NCI-H510A treated with DMSO at 0.1 percent for 48 hours (cell line): Measurements from ENCODE around the gene OTOP2.

Experiments used
- DNase-seq: peaks from one replicate; lab custom pipeline; 2025; lab: John Stamatoyannopoulos, UW

Gene OTOP2

DNA sequence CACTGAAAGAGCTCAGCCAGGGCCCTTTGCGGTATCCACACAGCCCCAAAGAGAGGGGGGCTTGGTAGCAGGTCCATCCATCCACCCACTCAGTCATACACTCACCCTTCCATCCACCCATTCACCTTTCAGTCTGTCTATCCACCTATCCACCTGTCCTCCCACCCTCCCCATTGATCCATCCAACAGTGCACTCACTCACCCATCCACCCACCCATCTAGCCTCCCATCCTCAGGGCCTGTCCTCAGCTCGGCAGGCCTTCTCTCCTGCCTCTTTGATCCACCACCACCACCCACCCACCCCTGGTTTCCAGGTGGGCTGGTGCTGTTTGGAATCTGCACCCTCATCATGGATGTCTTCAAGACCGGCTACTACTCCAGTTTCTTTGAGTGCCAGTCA, 1.2 kb downstream of the OTOP2 start:
- DNase-seq: no peak

DNA sequence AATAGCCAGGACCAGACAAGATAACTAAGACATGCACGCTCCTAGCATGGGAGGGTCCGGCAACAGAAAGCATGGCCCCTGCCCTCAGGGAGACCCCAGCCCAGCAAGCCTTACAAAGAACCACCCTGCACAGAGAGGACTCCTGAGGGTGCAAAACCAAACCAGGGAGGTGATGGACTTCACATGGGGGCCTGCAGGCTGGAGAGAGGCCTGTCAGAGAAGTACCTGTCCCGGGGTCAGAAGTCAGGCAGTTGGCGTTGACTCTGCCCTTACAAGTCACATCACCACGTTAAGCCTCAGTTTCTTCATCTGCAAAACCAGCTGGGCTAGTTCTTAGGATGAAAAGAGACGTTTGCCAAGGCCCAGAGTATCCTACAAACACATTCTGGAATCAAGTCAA, 4.7 kb downstream of the OTOP2 start:
- no peak for DNase-seq

DNA sequence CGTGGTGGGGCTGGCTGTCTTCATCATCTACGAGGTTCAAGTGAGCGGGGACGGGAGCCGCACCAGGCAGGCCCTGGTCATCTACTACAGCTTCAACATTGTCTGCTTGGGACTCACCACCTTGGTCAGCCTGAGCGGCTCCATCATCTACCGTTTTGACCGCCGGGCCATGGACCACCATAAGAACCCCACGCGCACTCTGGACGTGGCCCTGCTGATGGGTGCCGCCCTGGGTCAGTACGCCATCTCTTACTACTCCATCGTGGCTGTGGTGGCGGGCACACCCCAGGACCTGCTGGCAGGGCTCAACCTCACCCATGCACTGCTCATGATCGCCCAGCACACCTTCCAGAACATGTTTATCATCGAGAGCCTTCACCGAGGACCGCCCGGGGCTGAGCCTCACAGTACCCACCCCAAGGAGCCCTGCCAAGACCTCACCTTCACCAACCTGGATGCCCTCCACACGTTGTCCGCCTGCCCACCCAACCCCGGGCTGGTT, 6.5 kb downstream of the OTOP2 start:
- DNase-seq: no peak

DNA sequence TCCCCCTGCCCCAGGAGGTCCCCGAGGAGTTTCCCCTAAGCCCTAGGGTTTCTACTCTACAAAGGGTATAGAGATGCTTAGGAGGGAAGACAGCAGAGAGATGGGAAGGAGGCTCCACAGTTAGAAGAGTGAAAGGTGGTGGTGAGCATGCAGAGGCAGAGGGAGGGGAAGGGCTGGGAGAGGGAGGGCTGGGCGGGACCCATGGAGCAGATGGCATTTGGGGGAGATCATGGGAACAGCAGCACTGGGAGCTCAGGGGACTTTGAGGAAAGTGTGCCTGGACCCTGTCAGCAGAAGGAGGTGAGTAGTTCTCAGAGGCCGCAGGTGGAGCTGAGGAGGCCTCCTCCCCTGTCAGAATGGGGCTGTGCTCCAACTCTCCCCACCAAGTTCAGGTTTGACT, 11.0 kb downstream of the OTOP2 start:
- DNase-seq: no peak

DNA sequence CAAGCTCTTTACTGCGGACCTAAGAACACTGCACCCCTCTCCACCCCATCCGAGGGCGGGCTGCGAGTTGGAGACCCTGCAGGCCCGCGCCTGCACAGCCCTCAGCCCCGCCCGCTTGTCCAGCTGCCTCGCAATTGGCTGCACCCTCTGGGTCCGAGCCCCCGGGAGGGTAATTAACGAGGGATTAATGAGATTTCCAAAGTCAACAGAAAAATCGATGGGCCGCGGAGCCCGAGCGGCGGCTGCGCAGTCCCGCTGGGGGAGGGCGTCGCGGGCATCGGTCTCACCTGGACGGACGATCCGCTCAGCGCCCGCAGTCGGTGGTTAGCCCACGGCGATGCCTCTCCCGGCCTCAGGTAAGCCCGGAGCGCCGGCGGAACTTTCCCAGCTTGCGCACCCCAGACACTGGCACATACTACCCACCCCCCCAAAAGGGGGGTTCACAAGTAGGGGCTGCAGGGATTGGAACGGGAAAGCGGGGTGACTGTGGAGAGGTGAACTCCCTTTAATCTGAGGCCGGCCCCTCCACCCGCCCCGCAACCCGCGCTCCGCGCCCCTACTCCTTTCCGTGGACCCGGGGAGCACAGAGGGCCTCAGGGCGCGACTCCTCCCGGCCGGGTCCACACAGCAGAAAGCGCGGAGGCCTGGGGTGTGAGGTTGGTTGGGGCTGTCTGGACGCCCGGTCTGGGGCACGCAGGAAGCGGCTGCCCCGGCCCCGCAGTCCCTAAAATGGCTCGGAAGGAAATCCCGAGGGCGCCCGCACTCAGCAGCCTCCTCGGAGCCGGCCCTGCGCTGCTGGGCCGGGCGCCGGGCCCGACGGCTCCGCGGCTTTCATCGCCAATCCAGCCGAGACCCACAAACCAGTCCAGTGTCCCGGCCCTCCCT, 11.8 kb downstream of the OTOP2 start, which contains the start of gene OTOP3:
Gene OTOP3 (plus strand): TSS at position 314 of the 885 bp plus-strand sequence. CDS start 24 bp downstream, at position 338.
- peak; percentile 34 for DNase-seq

DNA sequence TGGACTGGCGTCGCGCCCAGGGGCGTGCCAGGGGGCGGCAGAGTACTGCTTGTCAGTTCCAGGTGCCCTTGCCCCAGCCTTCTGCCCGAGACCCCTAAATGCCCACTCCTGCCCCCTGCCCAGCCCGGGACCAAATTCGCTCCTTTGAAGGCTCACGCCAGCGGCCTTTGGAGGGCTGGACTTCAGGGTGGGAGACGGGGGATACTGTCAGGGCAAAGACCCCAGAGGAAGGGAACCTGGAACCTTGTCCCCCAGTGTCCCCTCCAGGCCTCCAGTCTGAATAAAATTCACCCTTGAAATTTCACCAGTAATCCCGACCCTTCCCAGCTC, 12.4 kb downstream of the OTOP2 start:
- DNase-seq: no peak

DNA sequence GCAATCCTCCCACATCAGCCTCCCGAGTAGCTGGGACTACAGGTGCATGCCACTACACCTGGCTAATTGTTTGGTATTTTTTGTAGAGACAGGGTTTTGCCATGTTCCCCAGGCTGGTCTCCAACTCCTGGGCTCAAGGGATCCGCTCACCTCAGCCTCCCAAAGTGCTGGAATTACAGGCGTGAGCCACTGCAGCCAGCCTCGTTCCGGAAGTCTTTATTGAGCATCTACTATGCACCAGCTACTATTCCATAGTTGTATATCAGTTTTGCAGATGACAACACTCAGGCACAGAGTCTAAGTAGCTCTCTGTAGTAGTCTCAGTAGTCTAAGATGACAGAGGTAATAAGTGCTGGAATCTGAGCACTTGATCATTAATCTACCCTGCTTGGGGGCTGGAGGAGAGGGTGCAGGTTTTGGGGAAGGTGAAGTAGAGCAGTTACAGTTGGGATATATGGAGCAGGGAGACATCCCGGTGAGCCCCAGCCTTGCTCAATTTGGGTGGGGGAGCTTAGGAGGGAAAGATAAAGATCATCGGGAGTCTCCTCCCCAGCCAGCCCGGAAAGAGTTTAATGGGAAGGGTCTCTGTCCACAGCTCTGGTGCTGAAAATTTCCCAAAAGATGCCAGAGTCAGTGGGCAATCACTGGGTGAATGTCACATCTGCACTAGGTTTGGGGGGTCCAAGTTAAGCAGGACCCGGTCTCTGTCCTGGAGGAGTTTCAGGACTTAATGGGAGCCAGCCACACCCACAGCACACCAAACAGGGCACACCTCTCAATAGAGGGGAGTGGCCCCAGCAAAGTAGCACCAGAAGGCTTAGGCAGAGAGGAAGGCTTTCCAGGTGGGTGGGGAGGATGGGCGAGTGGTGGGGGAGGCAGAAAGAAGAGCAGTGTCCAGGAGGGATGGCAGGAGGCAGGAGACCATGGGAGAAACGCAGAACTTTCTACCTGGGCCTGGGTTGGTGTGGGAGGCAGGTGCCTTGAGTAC, 13.3 kb downstream of the OTOP2 start:
- no peak for DNase-seq

DNA sequence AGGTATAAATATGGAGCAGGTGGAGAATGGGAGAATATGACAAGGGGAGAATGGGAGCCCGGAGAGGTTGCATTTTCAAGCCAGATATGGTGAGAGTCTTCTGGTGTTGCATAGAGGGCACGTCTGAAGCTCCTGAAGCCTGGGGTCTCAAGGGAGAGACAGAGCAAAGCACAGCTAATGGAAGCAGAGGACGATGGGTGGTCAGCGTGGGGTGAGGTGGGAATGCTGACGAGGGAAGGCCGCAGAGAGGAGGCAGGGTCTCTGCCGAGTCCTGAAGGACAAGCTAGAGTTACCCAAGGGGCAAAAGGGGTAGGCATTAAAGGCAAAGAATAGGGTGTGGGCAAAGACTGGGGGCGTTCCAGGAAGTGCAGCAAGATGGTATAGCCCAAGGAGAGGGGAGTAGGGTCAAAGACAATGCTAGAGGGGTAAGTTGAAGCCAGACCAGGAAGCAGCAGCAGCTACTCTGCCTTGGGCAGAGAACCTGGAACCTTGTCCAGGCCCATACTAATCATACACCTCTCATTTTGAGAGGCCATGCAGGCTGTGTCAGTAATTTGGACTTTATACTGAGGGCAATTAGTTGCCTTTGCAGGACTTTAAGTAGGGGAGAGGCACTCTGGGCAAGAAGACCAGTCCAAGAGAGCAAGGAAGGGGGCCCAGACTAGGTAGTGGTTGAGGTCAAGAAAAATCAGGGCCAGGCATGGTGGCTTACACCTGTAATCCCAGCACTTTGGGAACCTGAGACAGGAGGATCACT, 14.3 kb downstream of the OTOP2 start:
- no peak for DNase-seq

DNA sequence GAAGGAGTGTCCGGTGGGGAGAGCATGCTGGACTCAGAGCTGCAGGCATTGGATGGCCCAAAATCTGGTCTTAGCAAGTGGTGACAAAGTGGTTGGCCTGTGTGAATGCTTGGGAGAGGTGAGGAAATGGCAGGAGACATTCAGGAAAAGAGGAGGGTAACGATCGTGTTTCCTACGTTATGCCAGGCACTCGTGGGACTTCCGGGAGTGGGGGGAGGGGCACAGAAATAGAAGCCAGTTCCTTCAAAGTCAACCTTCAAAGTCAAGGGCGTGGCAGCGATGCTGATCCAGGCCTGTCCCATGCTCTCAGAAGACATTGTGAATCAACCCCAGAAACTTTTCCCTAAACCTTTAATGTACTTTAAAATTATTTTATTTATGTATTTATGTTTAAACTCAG, 15.5 kb downstream of the OTOP2 start:
- DNase-seq: no peak

DNA sequence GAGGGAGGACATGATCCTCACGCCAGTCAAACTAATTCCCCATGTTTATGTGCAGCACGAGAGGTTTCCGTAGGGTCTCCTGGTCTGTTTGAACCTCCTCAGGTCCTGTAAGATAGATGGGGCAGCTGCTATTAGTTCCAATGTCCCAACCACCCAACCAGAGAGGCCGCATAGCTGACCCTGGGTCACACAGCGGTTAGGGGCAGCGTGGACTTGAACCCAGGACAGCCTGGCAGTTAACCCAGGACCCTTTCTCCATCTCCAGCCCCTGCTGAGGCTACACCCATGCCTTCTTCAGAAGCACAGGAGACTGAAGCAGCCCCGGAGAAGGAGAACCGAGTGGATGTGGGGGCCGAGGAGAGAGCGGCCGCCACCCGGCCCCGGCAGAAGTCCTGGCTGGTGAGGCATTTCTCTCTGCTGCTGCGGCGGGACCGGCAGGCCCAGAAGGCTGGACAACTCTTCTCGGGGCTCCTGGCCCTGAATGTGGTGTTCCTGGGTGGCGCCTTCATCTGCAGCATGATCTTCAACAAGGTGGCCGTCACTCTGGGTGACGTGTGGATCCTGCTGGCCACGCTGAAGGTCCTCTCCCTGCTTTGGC, 17.2 kb downstream of the OTOP2 start:
- DNase-seq: no peak

DNA sequence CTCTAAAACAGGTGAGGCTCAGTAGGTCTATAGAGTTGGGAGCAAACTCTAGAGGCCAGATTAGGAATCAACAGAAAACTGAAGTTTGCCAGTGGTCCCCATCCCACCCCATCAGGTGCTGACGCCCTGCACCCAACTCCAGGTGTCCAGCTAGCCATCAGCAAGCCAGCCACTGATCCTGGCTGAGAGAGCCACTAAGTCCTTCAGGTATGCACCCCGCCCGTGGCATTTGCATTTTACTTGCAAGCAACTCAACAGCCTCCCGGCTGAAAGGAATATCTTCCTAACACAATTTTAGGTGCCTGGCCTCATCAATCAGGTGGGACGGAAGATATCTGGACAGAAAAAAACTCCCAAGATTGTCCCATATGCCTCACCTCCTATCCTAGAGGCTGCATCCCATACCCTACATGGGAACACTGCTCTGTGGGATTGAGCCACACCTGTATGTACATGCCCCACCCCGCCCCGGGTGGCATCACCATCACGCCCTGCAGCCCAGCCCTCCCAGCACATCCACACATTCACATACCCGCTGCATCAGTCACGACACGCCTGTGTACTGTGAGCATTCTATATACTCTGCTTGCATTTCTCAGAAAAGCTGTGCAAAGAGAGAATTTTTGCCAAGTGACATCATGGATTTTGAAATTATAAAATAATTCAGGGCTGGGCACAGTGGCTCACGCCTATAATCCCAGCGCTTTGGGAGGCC, 19.9 kb downstream of the OTOP2 start:
- no peak for DNase-seq

DNA sequence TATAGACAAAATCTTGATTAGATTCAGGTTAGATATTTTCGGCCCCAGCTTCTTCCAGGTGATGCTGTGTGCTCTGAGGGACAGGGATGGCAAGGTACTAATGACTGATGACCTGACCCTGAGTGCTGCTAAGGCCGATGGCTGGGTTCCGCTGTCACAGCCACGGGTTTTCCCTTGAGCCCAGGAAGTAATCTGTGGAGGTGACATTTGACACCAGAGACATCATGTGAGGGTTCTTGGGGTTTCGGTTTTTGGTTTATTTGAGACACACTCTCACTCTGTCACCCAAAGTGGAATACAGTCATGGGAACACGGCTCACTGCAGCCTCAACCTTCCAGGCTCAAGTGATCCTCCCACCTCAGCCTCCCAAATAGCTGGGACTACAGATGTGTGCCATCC, 21.5 kb downstream of the OTOP2 start:
- no peak for DNase-seq

DNA sequence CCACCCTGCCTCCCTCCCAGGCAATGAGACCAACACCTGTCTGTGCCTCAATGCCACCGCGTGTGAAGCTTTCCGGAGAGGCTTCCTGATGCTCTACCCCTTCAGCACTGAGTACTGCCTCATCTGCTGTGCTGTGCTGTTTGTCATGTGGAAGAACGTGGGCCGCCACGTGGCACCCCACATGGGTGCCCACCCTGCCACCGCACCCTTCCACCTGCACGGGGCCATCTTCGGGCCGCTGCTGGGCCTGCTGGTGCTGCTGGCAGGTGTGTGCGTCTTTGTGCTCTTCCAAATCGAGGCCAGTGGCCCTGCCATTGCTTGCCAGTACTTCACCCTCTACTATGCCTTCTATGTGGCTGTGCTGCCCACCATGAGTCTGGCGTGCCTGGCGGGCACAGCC, 22.6 kb downstream of the OTOP2 start:
- DNase-seq: no peak

DNA sequence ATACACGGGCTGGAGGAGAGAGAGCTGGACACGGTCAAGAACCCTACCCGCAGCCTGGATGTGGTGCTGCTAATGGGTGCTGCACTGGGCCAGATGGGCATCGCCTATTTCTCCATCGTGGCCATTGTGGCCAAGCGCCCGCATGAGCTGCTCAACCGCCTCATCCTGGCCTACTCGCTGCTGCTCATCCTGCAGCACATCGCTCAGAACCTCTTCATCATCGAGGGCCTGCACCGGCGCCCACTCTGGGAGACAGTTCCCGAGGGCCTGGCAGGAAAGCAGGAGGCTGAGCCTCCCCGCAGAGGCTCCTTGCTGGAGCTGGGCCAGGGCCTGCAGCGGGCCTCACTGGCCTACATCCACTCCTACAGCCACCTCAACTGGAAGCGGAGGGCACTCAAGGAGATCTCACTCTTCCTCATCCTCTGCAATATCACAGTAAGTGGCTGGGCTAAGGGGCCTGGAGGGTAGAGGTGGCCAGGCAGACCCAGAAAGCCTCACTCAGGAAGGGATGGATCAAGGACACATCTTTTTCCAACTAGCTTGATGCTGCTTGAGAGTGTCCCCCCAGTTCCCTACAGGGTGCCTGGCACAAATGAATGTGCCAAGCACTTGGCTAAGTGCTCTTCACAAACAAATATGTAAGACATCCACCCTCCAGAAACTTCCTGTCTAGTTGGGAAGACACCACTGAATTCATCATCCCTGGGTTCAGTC, 23.1 kb downstream of the OTOP2 start:
- DNase-seq: no peak

DNA sequence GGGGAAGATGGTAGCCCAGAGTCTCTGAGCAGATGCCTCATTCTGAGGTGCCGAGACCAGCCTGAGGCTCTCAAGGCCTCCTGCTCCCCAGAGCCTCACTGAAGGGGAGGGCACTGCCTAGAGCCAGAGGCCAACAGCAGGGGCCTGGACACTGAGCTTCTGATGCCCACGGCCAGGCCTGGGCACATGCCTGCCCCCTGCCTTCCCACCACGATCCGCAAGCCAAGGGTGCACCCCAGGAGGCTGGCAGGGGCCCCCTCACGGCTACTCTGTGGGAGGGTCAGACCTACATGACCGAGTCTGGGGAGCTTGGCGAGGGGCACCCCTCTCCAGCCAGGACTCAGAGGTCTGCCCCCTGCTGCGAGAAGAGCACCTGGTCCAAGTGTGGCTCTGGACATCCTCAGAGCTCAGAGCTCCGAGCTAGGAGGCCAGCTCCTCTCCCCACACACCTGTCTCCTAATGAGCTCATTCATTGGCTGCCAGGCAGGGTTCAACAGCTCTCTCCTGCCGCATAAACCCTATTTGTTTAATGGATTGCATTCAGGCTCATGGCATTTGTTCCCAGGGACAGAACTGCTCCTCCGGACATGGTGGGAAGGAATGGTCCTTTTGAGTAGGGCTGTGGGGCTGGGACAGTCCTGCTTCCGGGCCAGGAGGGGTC, 25.5 kb downstream of the OTOP2 start:
- DNase-seq: peak; percentile 80

DNA sequence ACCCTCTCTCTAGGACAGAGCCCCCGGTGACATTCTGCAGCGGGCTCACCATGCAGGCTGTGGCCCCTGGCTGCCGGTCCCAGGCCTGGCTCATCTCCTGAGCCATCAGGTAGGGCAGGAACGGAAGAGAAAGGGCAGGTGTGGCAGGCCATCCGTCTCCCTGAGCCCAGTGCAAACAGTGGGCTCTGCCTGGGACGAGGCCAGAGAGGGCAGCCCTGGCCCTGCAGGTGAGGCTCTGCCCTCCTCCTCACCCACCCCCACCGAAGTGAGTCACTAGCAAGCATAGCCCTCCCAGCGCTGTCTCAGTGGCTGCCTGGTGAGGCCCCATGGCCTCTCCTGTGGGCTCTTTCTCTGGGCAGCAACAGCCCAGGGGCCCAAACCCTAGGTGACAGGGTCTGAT, 26.1 kb downstream of the OTOP2 start:
- peak; percentile 71 for DNase-seq

DNA sequence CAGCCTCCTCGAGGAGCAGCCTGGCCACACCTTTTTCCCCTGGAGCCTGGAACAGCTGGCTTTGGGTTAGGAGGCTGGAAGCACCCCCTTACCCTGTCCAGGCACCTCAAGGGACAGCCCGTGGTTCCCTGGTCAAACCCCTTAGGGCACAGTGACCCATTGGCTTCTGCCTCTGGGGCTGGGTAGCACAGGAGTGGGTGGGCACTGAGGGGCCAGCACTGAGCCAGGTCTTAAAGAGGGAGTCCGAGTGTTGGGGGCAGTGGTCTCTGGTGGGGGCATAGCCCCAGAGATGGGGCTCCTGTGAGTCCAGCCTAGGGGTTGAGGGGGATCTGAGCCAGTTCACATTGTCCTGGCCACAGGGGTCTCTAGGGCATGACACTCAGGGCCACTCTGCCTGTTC, 27.0 kb downstream of the OTOP2 start:
- no peak for DNase-seq

DNA sequence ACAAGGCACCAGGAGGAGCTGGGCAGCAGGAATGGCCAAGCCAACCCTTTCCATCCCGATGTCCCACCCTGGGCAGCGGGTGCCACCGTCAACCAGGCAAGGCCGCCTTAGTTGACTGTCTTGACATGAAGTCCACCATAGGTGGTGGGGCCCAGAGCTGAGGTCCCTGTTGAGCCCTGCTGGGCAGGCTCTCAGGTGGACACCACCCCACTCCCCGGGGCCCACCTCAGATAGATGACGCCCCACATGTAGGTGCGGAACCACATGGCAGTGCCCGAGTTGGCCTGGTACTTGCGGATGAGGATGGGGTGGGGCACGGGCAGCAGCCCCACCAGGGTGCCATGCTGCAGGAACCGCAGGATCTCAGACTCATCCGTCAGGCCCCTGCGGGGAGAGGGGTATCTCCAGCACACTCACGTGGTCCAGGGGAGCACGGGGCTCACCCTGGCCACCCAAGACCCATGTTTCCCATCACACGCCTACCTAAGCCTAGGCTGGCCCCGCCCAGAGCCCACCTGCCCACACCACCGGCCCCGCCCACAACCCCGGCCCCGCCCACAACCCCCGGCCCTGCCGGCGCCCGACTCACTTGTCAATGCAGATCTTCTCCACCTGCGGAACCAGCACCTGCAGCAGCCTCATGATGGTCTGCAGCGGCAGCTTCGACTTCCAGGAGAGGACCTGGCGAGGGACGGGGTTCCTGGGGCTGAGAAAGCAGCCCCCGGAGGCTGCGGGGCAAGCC, 27.8 kb downstream of the OTOP2 start:
- DNase-seq: no peak
